HepG2 (cell line): ENCODE results near the gene SNRPD3. TPM values are rescaled to one million over a fixed set of nuclear protein-coding genes. Genes with fewer than 3 reads are reported as not detected.

Source experiments
- ARID5B ChIP-seq: IDR thresholded peaks from 2 replicates; pipeline ENCODE4 v1.4.0; 2020; ENCODE audit warnings: mild to moderate bottlenecking, missing genetic modification reagents
- ETV5 ChIP-seq: IDR thresholded peaks from 2 replicates; pipeline ENCODE4 v1.6.1; 2018; ENCODE audit warnings: missing biosample characterization, missing genetic modification reagents, inconsistent platforms, borderline replicate concordance
- EZH2 ChIP-seq: conservative IDR thresholded peaks from 2 replicates; pipeline ENCODE4 v1.6.1; 2012; ENCODE audit warnings: mild to moderate bottlenecking, low read depth, low read length, moderate library complexity
- ISX ChIP-seq: sonication (generic); formaldehyde crosslinking; conservative IDR thresholded peaks from 2 replicates; pipeline ENCODE4 v1.5.0; 2020; ENCODE audit warnings: missing genetic modification reagents
- KAT7 ChIP-seq: IDR thresholded peaks from 2 replicates; pipeline ENCODE4 v1.6.1; 2018; ENCODE audit warnings: borderline replicate concordance, missing compliant biosample characterization
- NPAS2 ChIP-seq: sonication (generic); formaldehyde crosslinking; IDR thresholded peaks from 2 replicates; pipeline ENCODE4 v1.8.0; 2022; ENCODE audit warnings: mild to moderate bottlenecking, missing genetic modification reagents, borderline replicate concordance
- PRDM10 ChIP-seq: sonication (generic); formaldehyde crosslinking; IDR thresholded peaks from 2 replicates; pipeline ENCODE4 v1.4.0; 2020; ENCODE audit warnings: low read depth, missing genetic modification reagents
- SAFB2 ChIP-seq: sonication (generic); formaldehyde crosslinking; IDR thresholded peaks from 2 replicates; pipeline ENCODE4 v1.5.1; 2020; ENCODE audit warnings: missing genetic modification reagents, low read depth, mild to moderate bottlenecking, borderline replicate concordance
- ZNF207 ChIP-seq: fragments of 450-650 bp; IDR thresholded peaks from 2 replicates; pipeline ENCODE4 v1.6.1; 2016; ENCODE audit warnings: antibody characterized with exemption, borderline replicate concordance
- ZNF576 ChIP-seq: sonication (generic); formaldehyde crosslinking; IDR thresholded peaks from 2 replicates; pipeline ENCODE4 v1.4.0; 2020; ENCODE audit warnings: mild to moderate bottlenecking, missing genetic modification reagents
- ZNF746 ChIP-seq: sonication (generic); formaldehyde crosslinking; IDR thresholded peaks from 2 replicates; pipeline ENCODE4 v1.8.0; 2022; ENCODE audit warnings: mild to moderate bottlenecking, missing genetic modification reagents
- polyA plus RNA-seq, 8 experiments: library from polyadenylated mRNA; depleted of rRNA in 3 of 8; stranded (reverse) in 7 of 8; unstranded in 1 of 8; fragments of >200 nt; fragmentation: Illumina TruSeq in 4 of 8; extraction: Trizol in 4 of 8; gene quantifications; 2 replicates each; pipeline versions ENCODE4 v1.2.1 to v1.2.3, GENCODE V29; 2011 to 2016; ENCODE audit warnings: low read depth in 4 of 8, missing spikeins in 1 of 8, mixed read lengths in 1 of 8; ENCODE audit not compliant: insufficient read depth in 1 of 8
- total RNA-seq, 5 experiments: library from RNA; depleted of rRNA; stranded (reverse); fragments of >200 nt; fragmentation: Illumina TruSeq; extraction: Trizol; gene quantifications; 2 replicates each; pipeline ENCODE4 v1.2.3, GENCODE V29; 2016; ENCODE audit warnings: low read depth in 1 of 5
- TF ChIP-seq, protein P1 (sequence below): sonication (generic); formaldehyde crosslinking; IDR thresholded peaks from 2 replicates; pipeline ENCODE4 v1.4.0; 2020; ENCODE audit warnings: mild to moderate bottlenecking, missing genetic modification reagents, borderline replicate concordance
- TF ChIP-seq, protein P2 (sequence below): sonication (generic); formaldehyde crosslinking; IDR thresholded peaks from 2 replicates; pipeline ENCODE4 v1.4.0; 2020; ENCODE audit warnings: missing genetic modification reagents; ENCODE audit errors: not compliant biosample characterization

SNRPD3 gene
- total and polyA plus RNA-seq, 2 of the 13 experiments (the other 11 are each of a cell fraction or from before 2014, with no cell fraction given), result 110 to 209 TPM

GRCh38 chr22:24555165-24556039 lies at the start of gene SNRPD3 (continued):
- TF ChIP-seq PRDM10 (CRISPR knock-in tag) (peak; percentile 25; the same call in 1 of the 2 replicates), NPAS2 (CRISPR knock-in tag) (no peak), ZNF207 (no peak), SAFB2 (CRISPR knock-in tag) (peak; percentile 85; the same call in 1 of the 2 replicates), ETV5 (CRISPR knock-in tag) (peak; percentile 84), ZNF746 (peak; percentile 81), ZNF576 (CRISPR knock-in tag) (peak; percentile 64; the same call in 1 of the 2 replicates), ARID5B (CRISPR knock-in tag) (peak; percentile 61; the same call in 1 of the 2 replicates), KAT7 (CRISPR knock-in tag) (peak; percentile 79; the same call in 1 of the 2 replicates), ISX (CRISPR knock-in tag) (no peak), EZH2 (no peak)
- TF ChIP-seq, protein P1, sequence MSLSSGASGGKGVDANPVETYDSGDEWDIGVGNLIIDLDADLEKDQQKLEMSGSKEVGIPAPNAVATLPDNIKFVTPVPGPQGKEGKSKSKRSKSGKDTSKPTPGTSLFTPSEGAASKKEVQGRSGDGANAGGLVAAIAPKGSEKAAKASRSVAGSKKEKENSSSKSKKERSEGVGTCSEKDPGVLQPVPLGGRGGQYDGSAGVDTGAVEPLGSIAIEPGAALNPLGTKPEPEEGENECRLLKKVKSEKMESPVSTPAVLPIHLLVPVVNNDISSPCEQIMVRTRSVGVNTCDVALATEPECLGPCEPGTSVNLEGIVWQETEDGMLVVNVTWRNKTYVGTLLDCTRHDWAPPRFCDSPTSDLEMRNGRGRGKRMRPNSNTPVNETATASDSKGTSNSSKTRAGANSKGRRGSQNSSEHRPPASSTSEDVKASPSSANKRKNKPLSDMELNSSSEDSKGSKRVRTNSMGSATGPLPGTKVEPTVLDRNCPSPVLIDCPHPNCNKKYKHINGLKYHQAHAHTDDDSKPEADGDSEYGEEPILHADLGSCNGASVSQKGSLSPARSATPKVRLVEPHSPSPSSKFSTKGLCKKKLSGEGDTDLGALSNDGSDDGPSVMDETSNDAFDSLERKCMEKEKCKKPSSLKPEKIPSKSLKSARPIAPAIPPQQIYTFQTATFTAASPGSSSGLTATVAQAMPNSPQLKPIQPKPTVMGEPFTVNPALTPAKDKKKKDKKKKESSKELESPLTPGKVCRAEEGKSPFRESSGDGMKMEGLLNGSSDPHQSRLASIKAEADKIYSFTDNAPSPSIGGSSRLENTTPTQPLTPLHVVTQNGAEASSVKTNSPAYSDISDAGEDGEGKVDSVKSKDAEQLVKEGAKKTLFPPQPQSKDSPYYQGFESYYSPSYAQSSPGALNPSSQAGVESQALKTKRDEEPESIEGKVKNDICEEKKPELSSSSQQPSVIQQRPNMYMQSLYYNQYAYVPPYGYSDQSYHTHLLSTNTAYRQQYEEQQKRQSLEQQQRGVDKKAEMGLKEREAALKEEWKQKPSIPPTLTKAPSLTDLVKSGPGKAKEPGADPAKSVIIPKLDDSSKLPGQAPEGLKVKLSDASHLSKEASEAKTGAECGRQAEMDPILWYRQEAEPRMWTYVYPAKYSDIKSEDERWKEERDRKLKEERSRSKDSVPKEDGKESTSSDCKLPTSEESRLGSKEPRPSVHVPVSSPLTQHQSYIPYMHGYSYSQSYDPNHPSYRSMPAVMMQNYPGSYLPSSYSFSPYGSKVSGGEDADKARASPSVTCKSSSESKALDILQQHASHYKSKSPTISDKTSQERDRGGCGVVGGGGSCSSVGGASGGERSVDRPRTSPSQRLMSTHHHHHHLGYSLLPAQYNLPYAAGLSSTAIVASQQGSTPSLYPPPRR (CRISPR knock-in tag), result peak; percentile 36; the same call in 1 of the 2 replicates
- TF ChIP-seq, protein P2, sequence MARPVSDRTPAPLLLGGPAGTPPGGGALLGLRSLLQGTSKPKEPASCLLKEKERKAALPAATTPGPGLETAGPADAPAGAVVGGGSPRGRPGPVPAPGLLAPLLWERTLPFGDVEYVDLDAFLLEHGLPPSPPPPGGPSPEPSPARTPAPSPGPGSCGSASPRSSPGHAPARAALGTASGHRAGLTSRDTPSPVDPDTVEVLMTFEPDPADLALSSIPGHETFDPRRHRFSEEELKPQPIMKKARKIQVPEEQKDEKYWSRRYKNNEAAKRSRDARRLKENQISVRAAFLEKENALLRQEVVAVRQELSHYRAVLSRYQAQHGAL (CRISPR knock-in tag), result peak; percentile 56
